Measurements from ENCODE around the gene PPP1R13B. TPM values are rescaled to one million over a fixed set of nuclear protein-coding genes. Genes with fewer than 3 reads are reported as not detected.
A peak's percentile ranks its signal among the peaks of the same experiment; 100 is the strongest.

PPP1R13B gene
- total RNA-seq, 2 experiments from 2014 or later, result 8.2 to 18.9 TPM

DNA sequence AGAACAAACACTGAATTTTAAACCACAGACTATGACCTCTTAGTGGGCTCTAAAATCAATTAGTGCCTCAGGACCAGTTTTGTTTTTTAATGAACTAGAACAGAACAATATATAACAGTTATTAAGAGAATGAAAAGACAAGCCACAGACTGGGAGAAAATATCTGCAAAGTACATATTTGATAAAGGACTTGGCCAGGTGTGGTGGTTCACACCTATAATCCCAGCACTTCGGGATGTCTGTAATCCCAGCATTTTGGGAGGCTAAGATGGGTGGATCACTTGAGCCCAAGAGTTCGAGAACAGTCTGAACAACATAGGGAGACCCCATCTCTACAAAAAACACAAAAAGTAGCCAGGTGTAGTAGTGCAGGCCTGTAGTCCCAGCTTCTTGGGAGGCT lies 36.2 kb downstream of the PPP1R13B start:
- Histone ChIP-seq H3K9me3 (ENCODE audit: low read length) (no peaks in the 10 kb centered on the region), H3K79me2 (ENCODE audit: insufficient read depth, low read depth, low read length) (no peaks in the 10 kb centered on the region), H4K20me1 (ENCODE audit: insufficient read depth, low read length) (no peaks in the 10 kb centered on the region), H2AFZ (ENCODE audit: low read length) (no peak overlapping the region), H3K4me2 (ENCODE audit: low read length) (no peak overlapping the region), H3K4me3 (ENCODE audit: low read depth, low read length, poor library complexity, severe bottlenecking) (no peak overlapping the region), H3K27ac (ENCODE audit: low read depth, low read length, poor library complexity, severe bottlenecking) (no peak overlapping the region), H3K36me3 (ENCODE audit: insufficient read depth, low read length) (no peaks in the 10 kb centered on the region), H3K9me2 (ENCODE audit: insufficient read depth, low read length) (no peaks in the 10 kb centered on the region), H3K4me1 (ENCODE audit: insufficient read depth, low read length, poor library complexity, severe bottlenecking) (peaks cover under 1% of the 10 kb centered on the region)
- intact Hi-C loops (cut with micrococcal nuclease; ENCODE audit: unreplicated experiment), result no loop called here
- DNase-seq (ENCODE audit: low spot score), result no peak
- ChIA-PET CTCF (ENCODE audit: unreplicated experiment) (no interaction called here), POLR2A (no interaction called here)
- no peak for TF ChIP-seq EZH2phosphoT487 (IDR thresholded peaks at IDR 0.05; ENCODE audit: borderline replicate concordance, low read depth, low read length)
- TF ChIP-seq, protein P1, sequence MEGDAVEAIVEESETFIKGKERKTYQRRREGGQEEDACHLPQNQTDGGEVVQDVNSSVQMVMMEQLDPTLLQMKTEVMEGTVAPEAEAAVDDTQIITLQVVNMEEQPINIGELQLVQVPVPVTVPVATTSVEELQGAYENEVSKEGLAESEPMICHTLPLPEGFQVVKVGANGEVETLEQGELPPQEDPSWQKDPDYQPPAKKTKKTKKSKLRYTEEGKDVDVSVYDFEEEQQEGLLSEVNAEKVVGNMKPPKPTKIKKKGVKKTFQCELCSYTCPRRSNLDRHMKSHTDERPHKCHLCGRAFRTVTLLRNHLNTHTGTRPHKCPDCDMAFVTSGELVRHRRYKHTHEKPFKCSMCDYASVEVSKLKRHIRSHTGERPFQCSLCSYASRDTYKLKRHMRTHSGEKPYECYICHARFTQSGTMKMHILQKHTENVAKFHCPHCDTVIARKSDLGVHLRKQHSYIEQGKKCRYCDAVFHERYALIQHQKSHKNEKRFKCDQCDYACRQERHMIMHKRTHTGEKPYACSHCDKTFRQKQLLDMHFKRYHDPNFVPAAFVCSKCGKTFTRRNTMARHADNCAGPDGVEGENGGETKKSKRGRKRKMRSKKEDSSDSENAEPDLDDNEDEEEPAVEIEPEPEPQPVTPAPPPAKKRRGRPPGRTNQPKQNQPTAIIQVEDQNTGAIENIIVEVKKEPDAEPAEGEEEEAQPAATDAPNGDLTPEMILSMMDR (conservative IDR thresholded peaks at IDR 0.05; ENCODE audit: low read length), result no peak
- no TSS peak for BruUV-seq (replicated peaks)

DNA sequence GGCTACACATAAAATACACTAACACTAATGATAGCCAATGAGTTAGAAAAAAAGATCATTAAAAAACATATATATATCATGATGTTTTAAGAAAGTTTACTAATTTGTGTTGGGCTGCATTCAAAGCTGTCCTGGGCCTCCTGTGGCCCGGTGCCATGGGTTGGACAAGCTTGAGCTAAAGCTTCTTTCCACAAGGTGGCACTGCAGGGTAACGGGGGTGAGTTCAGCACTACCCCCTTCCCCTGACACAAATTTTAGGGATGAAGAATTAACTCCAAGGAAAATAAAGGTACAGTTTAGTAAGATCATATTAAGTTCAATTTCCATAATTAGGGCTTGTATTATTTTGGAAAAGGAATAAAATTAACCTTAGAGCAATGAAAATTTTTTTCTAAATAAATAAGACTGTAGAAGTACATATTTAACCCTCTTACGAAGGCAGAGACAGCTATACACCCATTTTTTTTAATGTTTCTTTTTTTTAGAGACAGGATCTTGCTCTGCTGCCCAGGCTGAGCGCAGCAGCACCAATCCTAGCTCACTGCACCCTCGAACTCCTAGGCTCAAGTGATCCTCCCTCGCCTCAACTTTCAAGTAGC lies 38.9 kb downstream of the PPP1R13B start:
- no peak for TF ChIP-seq EZH2phosphoT487 (IDR thresholded peaks at IDR 0.05; ENCODE audit: borderline replicate concordance, low read depth, low read length)
- TF ChIP-seq, protein P1 (conservative IDR thresholded peaks at IDR 0.05; ENCODE audit: low read length), result peak; percentile 95
- no peak overlapping the region for H2AFZ ChIP-seq (ENCODE audit: low read length)
- H4K20me1 ChIP-seq (ENCODE audit: insufficient read depth, low read length), result no peaks in the 10 kb centered on the region
- no peak overlapping the region for H3K27ac ChIP-seq (ENCODE audit: low read depth, low read length, poor library complexity, severe bottlenecking)
- H3K9me2 ChIP-seq (ENCODE audit: insufficient read depth, low read length), result no peaks in the 10 kb centered on the region
- H3K4me1 ChIP-seq (ENCODE audit: insufficient read depth, low read length, poor library complexity, severe bottlenecking), result peaks cover 6% of the 10 kb centered on the region
- DNase-seq (ENCODE audit: low spot score), result peak; percentile 74
- H3K4me2 ChIP-seq (ENCODE audit: low read length), result no peak overlapping the region
- no peaks in the 10 kb centered on the region for H3K9me3 ChIP-seq (ENCODE audit: low read length)
- no peaks in the 10 kb centered on the region for H3K79me2 ChIP-seq (ENCODE audit: insufficient read depth, low read depth, low read length)
- intact Hi-C loops (cut with micrococcal nuclease; ENCODE audit: unreplicated experiment), result loop anchor here (1.0 to 5.0 kb wide), 4 partner anchors 102 to 269 kb away; no protein-coding TSS in a partner anchor
- no peaks in the 10 kb centered on the region for H3K36me3 ChIP-seq (ENCODE audit: insufficient read depth, low read length)
- POLR2A ChIA-PET, result interaction anchor here (0.9 kb wide), 1 partner anchor 11 kb away, joined by 4 read pairs; no protein-coding TSS in a partner anchor
- no TSS peak for BruUV-seq (replicated peaks)
- no peak overlapping the region for H3K4me3 ChIP-seq (ENCODE audit: low read depth, low read length, poor library complexity, severe bottlenecking)
- CTCF ChIA-PET (ENCODE audit: unreplicated experiment), result interaction anchor here (1.3 kb wide), 1 partner anchor 72 kb away, joined by 4 read pairs; no protein-coding TSS in a partner anchor

DNA sequence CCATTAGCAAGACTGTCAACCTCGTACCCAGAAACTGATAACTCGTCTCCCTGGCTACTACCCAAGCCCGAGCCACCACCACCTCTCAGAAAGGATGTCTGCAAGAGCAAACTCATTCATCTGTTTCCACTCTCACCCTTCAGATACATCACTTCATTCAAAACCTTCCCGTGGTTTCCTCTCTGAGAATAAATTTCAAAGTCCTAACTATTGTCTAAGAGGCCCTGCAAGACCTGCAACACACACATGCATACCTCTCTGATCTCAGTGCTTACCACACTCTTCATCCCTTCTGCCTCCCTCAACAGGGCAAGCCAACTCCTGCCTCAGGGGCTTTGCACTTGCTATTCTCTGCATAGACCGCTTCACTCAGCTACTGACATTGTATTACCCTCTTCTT lies 40.6 kb downstream of the PPP1R13B start:
- Histone ChIP-seq H3K4me3 (ENCODE audit: low read depth, low read length, poor library complexity, severe bottlenecking) (no peak overlapping the region), H3K4me2 (ENCODE audit: low read length) (no peak overlapping the region), H3K9me2 (ENCODE audit: insufficient read depth, low read length) (no peaks in the 10 kb centered on the region), H4K20me1 (ENCODE audit: insufficient read depth, low read length) (no peaks in the 10 kb centered on the region), H3K9me3 (ENCODE audit: low read length) (no peaks in the 10 kb centered on the region), H3K4me1 (ENCODE audit: insufficient read depth, low read length, poor library complexity, severe bottlenecking) (peaks cover 6% of the 10 kb centered on the region), H3K36me3 (ENCODE audit: insufficient read depth, low read length) (no peaks in the 10 kb centered on the region), H3K27ac (ENCODE audit: low read depth, low read length, poor library complexity, severe bottlenecking) (no peak overlapping the region), H2AFZ (ENCODE audit: low read length) (no peak overlapping the region), H3K79me2 (ENCODE audit: insufficient read depth, low read depth, low read length) (no peaks in the 10 kb centered on the region)
- DNase-seq (ENCODE audit: low spot score), result peak; percentile 14
- ChIA-PET CTCF (ENCODE audit: unreplicated experiment) (interaction anchor here (0.8 to 1.1 kb wide), 2 partner anchors 33 to 58 kb away, joined by 3 read pairs; no protein-coding TSS in a partner anchor), POLR2A (interaction anchor here (1.1 to 2.2 kb wide), 3 partner anchors 9 to 41 kb away, joined by 4 to 8 read pairs (median 5); partner anchors contain the start of gene PPP1R13B)
- TF ChIP-seq EZH2phosphoT487 (IDR thresholded peaks at IDR 0.05; ENCODE audit: borderline replicate concordance, low read depth, low read length), result no peak
- TF ChIP-seq, protein P1 (conservative IDR thresholded peaks at IDR 0.05; ENCODE audit: low read length), result no peak
- no TSS peak for BruUV-seq (replicated peaks)
- intact Hi-C loops (cut with micrococcal nuclease; ENCODE audit: unreplicated experiment), result loop anchor here (5.0 kb wide), 2 partner anchors 235 to 270 kb away; no protein-coding TSS in a partner anchor
